HG03139 (cell line): ENCODE measurements around the gene LY6G5B.
"Not testable (repeated sequence)": the region's sequence is repeated elsewhere in the genome, so short reads cannot be mapped to it uniquely, and the experiment has no call there.

Experiments used
- ATAC-seq: cut with Tn5 transposase; IDR thresholded peaks from one replicate; pipeline ENCODE4 v1.9.1; 2021; ENCODE audit not compliant: unreplicated experiment

Gene LY6G5B

GRCh38 chr6:31690231-31691077, 20.7 kb downstream of the LY6G5B start:
- no peak for ATAC-seq

- ATAC-seq = no peak
These were observed 21.3 kb downstream of the LY6G5B start for GRCh38 chr6:31691078-31691463.

DNA sequence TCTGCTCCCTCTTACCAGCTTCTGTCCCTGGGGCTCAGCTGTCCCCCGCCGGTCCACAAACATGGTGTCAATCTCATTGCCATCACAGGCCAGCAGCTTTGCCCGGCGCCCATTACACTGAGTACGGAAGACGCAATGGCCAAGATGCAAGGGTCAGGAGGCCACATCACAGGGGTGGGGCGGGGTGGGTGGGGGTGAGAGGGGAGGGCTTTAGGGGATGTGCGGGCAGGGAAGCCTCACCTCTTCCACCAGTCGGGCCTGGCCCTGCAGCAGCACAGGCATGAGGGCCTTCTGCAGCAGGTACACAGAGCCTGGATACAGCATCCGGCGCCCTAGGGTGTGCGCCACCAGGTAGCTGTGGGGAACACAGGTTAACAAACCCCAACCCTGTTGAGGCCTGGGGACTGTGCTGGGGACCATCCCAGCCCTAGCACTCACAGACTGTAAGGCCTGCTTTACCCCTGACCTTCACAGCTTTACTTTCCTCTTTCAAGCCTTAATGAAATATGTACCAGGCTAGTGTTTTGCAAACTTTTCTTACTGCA, 21.9 kb downstream of the LY6G5B start:
- no peak for ATAC-seq

DNA sequence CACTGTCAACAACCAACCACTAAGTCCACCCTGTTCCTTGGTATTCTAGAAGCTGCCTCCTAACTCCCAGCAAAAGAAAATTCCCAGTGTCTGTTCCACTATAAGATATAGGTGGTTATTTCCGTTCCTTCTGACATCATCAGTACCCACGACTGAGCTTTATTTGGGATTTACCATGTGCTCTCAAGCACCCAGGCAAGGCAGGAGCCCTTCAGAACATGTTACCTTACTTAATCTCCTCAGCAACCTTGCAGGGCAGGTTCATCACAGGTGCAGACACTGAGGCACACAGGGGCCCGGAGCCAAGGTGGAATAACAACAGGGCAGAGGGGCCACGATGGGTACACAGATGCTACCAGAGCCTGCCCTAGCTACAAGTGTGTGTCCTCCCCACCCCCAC, 22.6 kb downstream of the LY6G5B start:
- no peak for ATAC-seq

- ATAC-seq = no peak
These were observed 23.1 kb downstream of the LY6G5B start for GRCh38 chr6:31692886-31693285.

- no peak for ATAC-seq
These were observed 23.8 kb downstream of the LY6G5B start for GRCh38 chr6:31693535-31693934.

DNA sequence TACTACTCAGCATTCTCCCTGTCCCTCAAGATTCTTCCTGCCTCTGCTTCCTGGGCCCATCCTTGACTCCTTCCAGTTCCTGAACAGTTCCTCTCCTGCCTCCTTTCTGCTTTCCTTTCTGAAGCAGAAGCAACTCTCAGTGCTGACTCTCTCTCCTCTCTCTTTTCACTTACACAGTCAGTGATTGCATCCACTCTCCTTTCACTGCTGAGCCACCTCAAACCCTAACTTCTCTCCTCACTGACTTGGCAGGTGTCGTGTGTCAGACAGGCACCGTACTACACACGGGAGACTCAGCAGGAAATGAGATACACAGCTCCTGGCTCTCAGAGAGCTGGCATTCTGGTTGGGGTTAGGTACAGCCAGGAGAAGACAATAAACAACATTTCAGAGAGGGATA, 27.8 kb downstream of the LY6G5B start:
- ATAC-seq = no peak

- ATAC-seq = no peak
These were observed 31.1 kb downstream of the LY6G5B start for GRCh38 chr6:31700740-31701401.

DNA sequence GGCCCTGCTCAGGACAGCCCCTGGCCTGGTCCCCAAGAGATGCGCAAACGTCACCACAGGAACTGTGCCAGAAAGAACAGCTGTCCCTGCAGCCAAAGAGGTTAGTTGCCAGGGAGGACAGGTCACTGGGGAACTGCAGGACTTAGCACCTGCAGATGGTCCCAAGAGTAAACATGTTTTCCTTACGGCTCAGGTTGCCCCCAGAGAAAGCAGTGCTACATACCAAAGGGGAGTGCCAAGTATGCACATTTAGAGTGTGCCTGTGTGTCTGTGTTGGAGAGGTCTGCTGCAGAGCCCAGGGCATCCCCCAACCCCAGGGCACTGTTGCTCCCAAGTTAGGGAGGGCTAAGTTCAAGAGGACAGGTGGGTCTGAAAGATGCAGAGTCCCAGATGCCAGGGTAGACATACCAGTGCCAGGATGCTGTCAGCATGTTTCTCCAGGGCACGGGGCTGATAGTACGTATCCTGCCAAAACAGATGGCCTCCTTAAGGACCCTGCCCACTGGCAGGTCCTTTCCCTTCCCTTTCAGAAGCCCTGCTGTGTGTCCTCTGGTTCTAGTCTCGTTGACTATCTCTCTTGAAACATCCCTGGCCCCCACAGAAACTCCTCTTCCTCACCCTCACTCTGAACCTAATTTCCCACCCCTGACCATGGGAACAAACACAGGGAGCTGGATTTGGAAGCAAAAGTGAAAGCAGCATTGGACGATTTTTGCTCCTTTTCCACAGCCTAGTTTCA, 32.1 kb downstream of the LY6G5B start:
- no peak for ATAC-seq

- no peak for ATAC-seq
These were observed 32.6 kb downstream of the LY6G5B start for GRCh38 chr6:31702405-31702818.

DNA sequence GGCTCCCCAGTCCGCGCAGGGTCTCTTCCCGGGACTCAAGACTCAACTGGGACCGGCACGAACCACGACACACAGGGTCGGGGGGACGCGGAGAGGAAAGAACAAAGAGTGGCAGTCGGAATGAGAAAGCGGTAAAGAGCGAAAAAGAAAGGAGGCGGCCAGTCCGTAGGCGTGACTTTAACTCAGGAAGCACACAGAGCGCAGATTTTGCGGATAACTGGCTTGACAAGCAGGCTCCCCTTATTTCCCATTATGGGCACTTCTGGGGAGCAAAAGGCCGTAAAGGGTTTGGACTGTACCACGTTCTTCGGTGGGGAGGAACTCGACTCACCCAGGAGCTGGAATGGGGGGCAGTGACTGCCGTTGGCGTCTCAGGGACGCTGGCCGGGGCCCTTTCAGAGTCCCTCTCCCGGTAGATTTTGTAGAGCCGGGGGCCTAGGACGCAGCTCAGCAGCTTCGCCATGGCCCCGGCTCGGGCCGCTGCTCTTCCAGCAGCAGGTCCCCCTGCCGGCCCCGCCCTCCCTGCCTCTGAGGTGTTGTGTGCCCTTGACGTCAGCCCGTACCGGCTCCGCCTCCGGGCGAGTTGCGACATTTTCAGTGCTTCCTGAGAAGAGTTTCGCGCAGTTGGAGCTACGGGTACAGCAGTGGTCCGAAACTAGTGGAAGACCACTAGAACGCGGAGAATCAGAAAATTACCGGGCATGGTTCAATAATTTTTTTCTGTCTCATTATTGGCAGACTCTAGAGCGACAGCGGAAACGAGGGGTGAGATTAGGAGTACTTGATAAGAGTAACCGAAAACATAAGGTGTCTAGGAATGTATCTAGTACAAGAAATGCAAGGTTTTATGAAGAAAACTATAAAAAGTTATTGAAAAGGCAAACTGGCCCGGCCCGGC, 33.3 kb downstream of the LY6G5B start, which contains the start of gene ABHD16A:
TSS of gene ABHD16A (minus strand) at position 506 of the 898 bp plus-strand sequence. CDS start at position 463, 43 bp downstream.
- peak; percentile 90 for ATAC-seq

- ATAC-seq = no peak
These were observed 36.2 kb downstream of the LY6G5B start for GRCh38 chr6:31705931-31706330.

DNA sequence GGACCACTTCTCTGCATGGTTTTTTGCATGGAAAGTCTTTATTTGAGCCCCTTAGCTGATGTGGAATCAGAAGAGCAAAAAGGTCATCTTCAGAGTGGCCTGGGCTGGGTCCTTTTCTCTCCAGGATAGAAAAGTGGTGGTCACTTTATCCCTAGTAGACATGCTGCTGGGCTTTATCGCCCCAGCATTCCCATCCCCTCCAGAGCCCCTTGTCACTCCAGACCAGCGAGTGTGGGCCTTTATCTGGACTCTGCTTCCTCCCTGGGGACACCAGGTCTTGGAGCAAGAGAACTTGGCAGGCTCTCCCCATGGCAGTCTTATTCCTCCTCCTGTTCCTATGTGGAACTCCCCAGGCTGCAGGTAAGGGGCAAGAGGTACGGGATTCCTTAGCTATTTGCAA, 36.8 kb downstream of the LY6G5B start, which contains the start of gene LY6G6F:
TSS of gene LY6G6F (plus strand) at position 268 of the 400 bp plus-strand sequence. CDS start at position 309, 41 bp downstream.
- ATAC-seq = no peak

DNA sequence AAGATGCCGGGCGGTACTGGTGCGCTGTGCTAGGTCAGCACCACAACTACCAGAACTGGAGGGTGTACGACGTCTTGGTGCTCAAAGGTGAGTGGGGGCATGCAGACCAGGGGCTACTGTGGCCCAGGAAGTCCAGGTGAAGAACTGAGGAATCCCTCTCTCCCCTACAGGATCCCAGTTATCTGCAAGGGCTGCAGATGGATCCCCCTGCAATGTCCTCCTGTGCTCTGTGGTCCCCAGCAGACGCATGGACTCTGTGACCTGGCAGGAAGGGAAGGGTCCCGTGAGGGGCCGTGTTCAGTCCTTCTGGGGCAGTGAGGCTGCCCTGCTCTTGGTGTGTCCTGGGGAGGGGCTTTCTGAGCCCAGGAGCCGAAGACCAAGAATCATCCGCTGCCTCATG, 37.9 kb downstream of the LY6G5B start:
- no peak for ATAC-seq

GRCh38 chr6:31708224-31708623, 38.4 kb downstream of the LY6G5B start:
- ATAC-seq = no peak

- not testable (repeated sequence) for ATAC-seq
These were observed 39.4 kb downstream of the LY6G5B start for GRCh38 chr6:31709157-31709556.

- no peak for ATAC-seq
These were observed 40.9 kb downstream of the LY6G5B start for GRCh38 chr6:31710523-31711219.

DNA sequence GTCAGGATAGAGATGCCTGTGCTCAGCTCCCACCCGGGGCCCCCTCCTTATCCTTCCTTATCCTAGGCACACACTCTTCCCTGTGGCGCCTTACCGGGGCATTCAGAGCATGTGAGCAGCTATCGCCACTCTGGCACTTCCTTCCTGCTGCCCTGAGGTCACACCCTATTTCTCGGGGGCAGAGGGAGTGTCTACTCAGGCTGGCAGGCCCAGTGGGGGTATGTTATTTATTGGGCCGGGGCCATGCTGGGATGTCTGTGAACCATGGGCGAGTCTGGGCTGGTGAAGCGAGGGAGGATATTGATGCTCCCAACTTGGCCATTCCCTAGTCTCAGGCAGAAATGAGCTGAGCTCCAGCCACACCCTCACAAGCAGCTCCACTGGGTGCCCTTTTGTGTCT, 41.5 kb downstream of the LY6G5B start:
- ATAC-seq = no peak

DNA sequence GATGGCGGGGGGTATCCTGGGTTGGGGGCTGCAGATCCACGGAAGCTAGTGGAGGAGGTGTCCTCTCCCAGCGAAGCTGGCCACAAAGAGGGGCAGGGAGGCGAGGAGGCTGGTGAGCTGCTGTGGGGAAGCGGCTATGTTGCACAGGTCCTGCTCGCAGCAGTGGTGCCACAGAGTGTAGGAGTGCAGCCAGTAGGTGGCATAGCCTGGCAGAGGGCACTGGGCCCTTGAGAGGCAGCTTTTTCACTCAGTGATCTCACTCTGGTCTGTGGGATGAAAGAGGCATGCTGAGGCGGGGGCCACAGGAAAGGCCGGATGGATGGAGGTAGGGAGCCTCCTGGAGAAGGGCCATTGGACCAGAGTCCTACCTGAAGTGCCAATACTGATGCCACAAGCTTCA, 42.5 kb downstream of the LY6G5B start:
- ATAC-seq = no peak

DNA sequence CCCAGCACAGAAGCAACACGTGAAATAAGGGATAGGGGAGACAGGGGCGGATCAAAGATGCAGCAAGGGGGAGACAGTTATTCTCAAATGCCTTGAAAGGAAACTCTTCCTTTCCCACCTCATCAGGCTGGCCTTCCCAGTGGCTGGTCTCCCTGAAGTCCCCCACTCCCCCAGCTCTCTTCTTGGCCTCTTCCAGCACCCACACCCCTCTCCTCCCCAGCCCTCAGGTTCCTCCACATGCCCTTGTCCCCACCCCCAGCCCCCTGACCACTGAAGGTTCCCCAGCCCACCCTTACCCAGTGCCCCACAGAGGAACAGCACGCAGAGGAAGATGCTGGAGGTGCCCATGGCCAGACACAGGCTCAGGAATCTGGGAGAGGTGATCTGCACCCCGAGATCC, 43.7 kb downstream of the LY6G5B start:
- no peak for ATAC-seq
